HG03342 (cell line): Measurements from ENCODE around the gene GPAT3.

Experiments used
- ATAC-seq: cut with Tn5 transposase; IDR thresholded peaks from one replicate; pipeline ENCODE4 v1.9.1; 2021; ENCODE audit warnings: mild to moderate bottlenecking, moderate library complexity; ENCODE audit not compliant: unreplicated experiment

The GPAT3 gene

DNA sequence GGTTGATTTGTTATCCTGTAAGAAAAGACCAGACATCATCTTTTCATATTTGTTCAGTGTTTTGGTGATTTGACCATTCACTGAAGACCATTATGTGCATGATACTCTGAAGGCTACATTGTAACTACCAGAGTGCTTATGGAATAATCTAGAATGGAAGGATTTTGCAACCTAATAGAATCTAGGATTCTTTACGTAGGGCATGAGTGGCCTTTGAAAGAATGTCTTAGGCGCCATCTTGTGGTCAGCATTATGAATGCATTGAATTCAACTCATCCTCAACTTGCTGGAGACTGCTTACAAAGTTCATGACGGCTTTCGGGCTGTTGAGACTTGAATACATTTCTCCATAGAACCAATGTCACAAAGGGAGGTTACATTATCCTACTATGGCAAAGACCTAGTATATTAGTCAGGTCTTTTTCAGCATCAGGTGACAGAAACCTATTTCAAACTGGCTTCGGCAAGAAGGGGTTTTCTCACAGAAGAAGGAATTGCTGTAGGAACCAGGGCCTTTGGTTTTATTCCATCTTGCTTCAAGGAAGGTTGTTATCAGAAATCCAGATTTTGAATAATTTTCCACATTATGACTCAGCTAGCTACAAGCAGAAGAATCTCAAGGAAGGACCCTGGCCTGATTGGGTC, 104.1 kb downstream of the GPAT3 start:
- ATAC-seq = peak; percentile 74

DNA sequence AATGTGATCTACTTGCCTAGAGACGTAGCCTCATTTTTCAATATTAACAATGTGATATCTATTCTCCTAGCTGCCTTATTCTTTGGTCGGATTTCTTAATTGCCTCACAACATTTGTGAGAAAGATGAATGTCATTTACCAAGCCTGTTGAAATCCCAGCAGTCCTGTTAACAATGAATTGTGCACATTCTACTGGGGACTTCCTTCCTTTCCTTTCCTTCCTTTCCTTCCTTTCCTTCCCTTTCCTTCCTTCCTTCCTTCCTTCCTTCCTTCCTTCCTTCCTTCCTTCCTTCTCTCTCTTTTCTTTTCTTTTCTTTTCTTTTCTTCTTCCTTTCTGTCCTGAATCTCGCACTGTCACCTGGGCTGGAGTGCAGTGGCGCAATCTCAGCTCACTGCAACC, 107.1 kb downstream of the GPAT3 start:
- no peak for ATAC-seq

- peak; percentile 74 for ATAC-seq
Measured at GRCh38 chr4:83644677-83645659, 109.1 kb downstream of the GPAT3 start.

- no peak for ATAC-seq
Measured at GRCh38 chr4:83646538-83647239, 110.8 kb downstream of the GPAT3 start.

- no peak for ATAC-seq
Measured at GRCh38 chr4:83651846-83652245, 115.9 kb downstream of the GPAT3 start.
